ENCODE measurements around the gene KIF13A. TPM values are rescaled to one million over a fixed set of nuclear protein-coding genes. Genes with fewer than 3 reads are reported as not detected.

KIF13A gene
- total RNA-seq, 5 donors from 2014 or later (not counting 1 experiment from before 2014, with no cell fraction given) = 0.55 to 2.0 (median 0.92) TPM

DNA sequence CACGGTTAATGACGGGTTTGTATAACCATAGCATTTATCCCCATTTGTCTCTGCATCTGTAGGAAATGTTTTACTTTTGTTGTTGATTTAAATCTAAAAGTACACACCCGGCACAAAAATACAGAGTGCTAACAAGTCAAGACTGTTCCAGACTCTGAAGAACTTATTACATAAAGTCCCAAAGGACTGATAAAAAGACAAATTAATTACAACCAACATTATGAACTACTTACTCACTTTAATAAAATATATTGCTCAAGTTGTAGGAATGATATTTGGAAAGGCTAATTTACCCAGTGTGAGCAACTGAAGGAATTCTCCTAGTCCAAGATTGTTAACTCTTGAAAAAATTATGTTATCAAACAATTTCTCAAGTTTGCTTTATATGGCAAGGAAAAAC, 115.6 kb downstream of the KIF13A start:
- Histone ChIP-seq H3K4me1 (ENCODE audit: control insufficient read depth in 1 of 2, extremely low read depth in 1 of 2, insufficient read depth in 2 of 2, low read length in 2 of 2) (no peaks in the 10 kb centered on the region), H3K9me3 (no peaks in the 10 kb centered on the region), H3K27me3 (replicated peaks in 1 of 2; ENCODE audit: control insufficient read depth in 2 of 2, extremely low read depth in 1 of 2, insufficient read depth in 2 of 2, low read length in 1 of 2) (no peaks in the 10 kb centered on the region), H3K36me3 (ENCODE audit: control insufficient read depth in 2 of 2, extremely low read depth in 1 of 2, insufficient read depth in 1 of 2, low read length in 1 of 2) (no peaks in the 10 kb centered on the region), H3K27ac (ENCODE audit: low read length) (no peak overlapping the region), H3K4me3 (ENCODE audit: control insufficient read depth in 1 of 2, extremely low read depth in 1 of 2, low read length in 1 of 2) (no peak overlapping the region)
- ATAC-seq (replicated peaks in 1 of 4) = no peak
- DNase-seq = no peak
- no peaks in the 10 kb centered on the region for H3K9me3 Mint-ChIP-seq
- no peak overlapping the region for H3K27ac Mint-ChIP-seq
- POLR2A ChIA-PET = interaction anchor here in 1 of 2 donors (0.7 kb wide), 1 partner anchor 1054 kb away, joined by 4 read pairs; no protein-coding TSS in a partner anchor
- no peaks in the 10 kb centered on the region for H3K36me3 Mint-ChIP-seq
- peaks cover 11 to 16% of the 10 kb centered on the region in 2 donors for H3K27me3 Mint-ChIP-seq
- H3K4me3 Mint-ChIP-seq = no peak overlapping the region
- WGBS (ENCODE audit: insufficient coverage) = no CpG with 5 or more reads among the region's 3 CpGs
- no peaks in the 10 kb centered on the region for H3K4me1 Mint-ChIP-seq
- CTCF ChIA-PET = no interaction called here

DNA sequence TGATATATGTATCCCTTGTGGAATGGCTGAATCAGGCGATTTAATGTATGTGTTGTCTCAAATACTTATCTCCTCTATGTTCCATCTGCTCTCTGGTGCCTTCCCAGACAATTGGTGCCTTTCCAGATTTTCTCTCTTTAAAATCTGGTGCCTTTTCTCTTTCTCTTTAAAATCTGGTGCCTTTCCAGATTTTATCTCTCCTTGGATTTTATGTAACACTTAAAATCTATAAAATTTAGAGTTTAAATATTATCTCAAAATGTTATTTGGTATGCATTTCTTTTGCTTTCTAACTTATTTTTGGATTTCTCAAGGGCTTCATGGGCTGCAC, 116.3 kb downstream of the KIF13A start:
- no CpG with 5 or more reads among the region's 1 CpG for WGBS (ENCODE audit: insufficient coverage)
- Mint-ChIP-seq H3K4me1 (no peaks in the 10 kb centered on the region), H3K4me3 (no peak overlapping the region), H3K27ac (no peak overlapping the region), H3K9me3 (no peaks in the 10 kb centered on the region), H3K27me3 (peaks cover 8 to 16% of the 10 kb centered on the region in 2 donors), H3K36me3 (no peaks in the 10 kb centered on the region)
- no peaks in the 10 kb centered on the region for H3K4me1 ChIP-seq (ENCODE audit: control insufficient read depth in 1 of 2, extremely low read depth in 1 of 2, insufficient read depth in 2 of 2, low read length in 2 of 2)
- H3K27ac ChIP-seq (ENCODE audit: low read length) = no peak overlapping the region
- DNase-seq (no peak), ATAC-seq (replicated peaks in 1 of 4) (no peak)
- CTCF ChIA-PET = no interaction called here
- H3K27me3 ChIP-seq (replicated peaks in 1 of 2; ENCODE audit: control insufficient read depth in 2 of 2, extremely low read depth in 1 of 2, insufficient read depth in 2 of 2, low read length in 1 of 2) = no peaks in the 10 kb centered on the region
- POLR2A ChIA-PET = interaction anchor here in 1 of 2 donors (0.7 kb wide), 1 partner anchor 1054 kb away, joined by 4 read pairs; no protein-coding TSS in a partner anchor
- no peaks in the 10 kb centered on the region for H3K9me3 ChIP-seq
- no peaks in the 10 kb centered on the region for H3K36me3 ChIP-seq (ENCODE audit: control insufficient read depth in 2 of 2, extremely low read depth in 1 of 2, insufficient read depth in 1 of 2, low read length in 1 of 2)
- no peak overlapping the region for H3K4me3 ChIP-seq (ENCODE audit: control insufficient read depth in 1 of 2, extremely low read depth in 1 of 2, low read length in 1 of 2)

DNA sequence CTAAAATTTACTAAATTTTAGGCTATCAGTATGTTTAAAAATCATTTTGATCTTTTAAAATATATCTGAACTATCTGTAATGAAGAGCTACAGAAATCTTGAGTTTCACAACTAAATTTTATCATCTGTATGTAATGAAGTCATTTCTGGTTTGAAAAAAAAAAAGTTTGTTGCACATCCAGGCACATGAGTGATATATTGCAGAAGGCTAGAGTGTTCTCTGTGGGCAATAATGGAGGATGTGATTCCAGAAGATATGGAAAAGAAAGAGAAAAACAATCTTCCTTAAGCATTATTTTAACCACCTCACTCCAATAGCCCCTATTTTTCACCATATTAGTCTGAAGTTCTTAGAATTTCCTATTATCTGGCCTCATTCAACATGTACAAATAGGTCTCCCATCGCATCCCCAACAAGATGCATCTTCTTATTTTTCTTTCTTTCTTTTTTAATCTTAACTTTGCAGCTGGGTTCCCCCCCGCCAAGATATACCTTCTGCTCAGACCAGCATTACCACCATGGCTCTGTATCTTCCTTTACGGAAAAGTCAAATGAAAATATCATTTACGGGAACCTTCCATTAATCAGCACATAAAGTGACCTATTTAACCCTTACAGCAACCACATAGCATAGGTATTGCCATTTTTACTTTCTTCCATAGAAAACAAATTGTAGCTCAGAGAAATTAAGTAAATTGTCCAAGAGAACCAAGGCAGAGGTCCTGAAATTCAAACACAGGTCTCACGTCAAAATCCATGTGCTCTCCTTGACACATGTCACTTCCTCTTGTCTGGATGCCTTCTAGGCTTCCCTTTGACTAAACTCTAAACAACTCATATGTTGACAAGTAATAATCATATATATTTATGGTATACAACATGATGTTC, 116.9 kb downstream of the KIF13A start:
- ChIA-PET POLR2A (interaction anchor here in 1 of 2 donors (0.5 kb wide), 1 partner anchor 62 kb away, joined by 4 read pairs; no protein-coding TSS in a partner anchor), CTCF (no interaction called here)
- no peak overlapping the region for H3K27ac ChIP-seq (ENCODE audit: low read length)
- no peaks in the 10 kb centered on the region for H3K36me3 Mint-ChIP-seq
- H3K36me3 ChIP-seq (ENCODE audit: control insufficient read depth in 2 of 2, extremely low read depth in 1 of 2, insufficient read depth in 1 of 2, low read length in 1 of 2) = no peaks in the 10 kb centered on the region
- no peaks in the 10 kb centered on the region for H3K4me1 Mint-ChIP-seq
- H3K27me3 ChIP-seq (replicated peaks in 1 of 2; ENCODE audit: control insufficient read depth in 2 of 2, extremely low read depth in 1 of 2, insufficient read depth in 2 of 2, low read length in 1 of 2) = no peaks in the 10 kb centered on the region
- H3K9me3 Mint-ChIP-seq = no peaks in the 10 kb centered on the region
- no peak overlapping the region for H3K27ac Mint-ChIP-seq
- H3K27me3 Mint-ChIP-seq = peaks cover 8 to 19% of the 10 kb centered on the region in 2 donors
- ATAC-seq (replicated peaks in 1 of 4) (no peak), DNase-seq (no peak)
- 76% methylated on average over 3 of the region's 5 CpGs for WGBS (ENCODE audit: insufficient coverage)
- no peak overlapping the region for H3K4me3 ChIP-seq (ENCODE audit: control insufficient read depth in 1 of 2, extremely low read depth in 1 of 2, low read length in 1 of 2)
- no peaks in the 10 kb centered on the region for H3K9me3 ChIP-seq
- no peak overlapping the region for H3K4me3 Mint-ChIP-seq
- no peaks in the 10 kb centered on the region for H3K4me1 ChIP-seq (ENCODE audit: control insufficient read depth in 1 of 2, extremely low read depth in 1 of 2, insufficient read depth in 2 of 2, low read length in 2 of 2)

DNA sequence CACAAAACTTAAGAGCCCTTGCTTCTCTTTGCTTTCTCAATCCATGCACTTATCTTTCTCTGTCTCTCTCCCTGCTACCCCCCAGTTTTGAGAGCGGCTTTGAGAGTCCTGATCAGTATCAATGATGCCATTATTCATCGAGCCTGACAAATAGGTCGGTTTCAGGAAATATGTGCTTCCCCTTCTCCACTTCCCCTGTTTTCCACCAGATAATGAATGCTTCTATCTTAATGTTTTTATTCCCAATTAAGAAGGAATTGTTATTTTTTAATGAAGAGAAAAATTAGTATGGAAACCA, 117.7 kb downstream of the KIF13A start:
- POLR2A ChIA-PET = no interaction called here
- 43% methylated on average over 1 of the region's 3 CpGs for WGBS (ENCODE audit: insufficient coverage)
- CTCF ChIA-PET = no interaction called here
- DNase-seq (no peak), ATAC-seq (replicated peaks in 1 of 4) (no peak)
- Mint-ChIP-seq H3K27me3 (peaks cover 8 to 14% of the 10 kb centered on the region in 2 donors), H3K4me3 (no peak overlapping the region), H3K9me3 (no peaks in the 10 kb centered on the region), H3K4me1 (no peaks in the 10 kb centered on the region), H3K27ac (no peak overlapping the region), H3K36me3 (no peaks in the 10 kb centered on the region)
- no peak overlapping the region for H3K4me3 ChIP-seq (ENCODE audit: control insufficient read depth in 1 of 2, extremely low read depth in 1 of 2, low read length in 1 of 2)
- no peak overlapping the region for H3K27ac ChIP-seq (ENCODE audit: low read length)
- H3K4me1 ChIP-seq (ENCODE audit: control insufficient read depth in 1 of 2, extremely low read depth in 1 of 2, insufficient read depth in 2 of 2, low read length in 2 of 2) = no peaks in the 10 kb centered on the region
- no peaks in the 10 kb centered on the region for H3K36me3 ChIP-seq (ENCODE audit: control insufficient read depth in 2 of 2, extremely low read depth in 1 of 2, insufficient read depth in 1 of 2, low read length in 1 of 2)
- no peaks in the 10 kb centered on the region for H3K9me3 ChIP-seq
- H3K27me3 ChIP-seq (replicated peaks in 1 of 2; ENCODE audit: control insufficient read depth in 2 of 2, extremely low read depth in 1 of 2, insufficient read depth in 2 of 2, low read length in 1 of 2) = no peaks in the 10 kb centered on the region

DNA sequence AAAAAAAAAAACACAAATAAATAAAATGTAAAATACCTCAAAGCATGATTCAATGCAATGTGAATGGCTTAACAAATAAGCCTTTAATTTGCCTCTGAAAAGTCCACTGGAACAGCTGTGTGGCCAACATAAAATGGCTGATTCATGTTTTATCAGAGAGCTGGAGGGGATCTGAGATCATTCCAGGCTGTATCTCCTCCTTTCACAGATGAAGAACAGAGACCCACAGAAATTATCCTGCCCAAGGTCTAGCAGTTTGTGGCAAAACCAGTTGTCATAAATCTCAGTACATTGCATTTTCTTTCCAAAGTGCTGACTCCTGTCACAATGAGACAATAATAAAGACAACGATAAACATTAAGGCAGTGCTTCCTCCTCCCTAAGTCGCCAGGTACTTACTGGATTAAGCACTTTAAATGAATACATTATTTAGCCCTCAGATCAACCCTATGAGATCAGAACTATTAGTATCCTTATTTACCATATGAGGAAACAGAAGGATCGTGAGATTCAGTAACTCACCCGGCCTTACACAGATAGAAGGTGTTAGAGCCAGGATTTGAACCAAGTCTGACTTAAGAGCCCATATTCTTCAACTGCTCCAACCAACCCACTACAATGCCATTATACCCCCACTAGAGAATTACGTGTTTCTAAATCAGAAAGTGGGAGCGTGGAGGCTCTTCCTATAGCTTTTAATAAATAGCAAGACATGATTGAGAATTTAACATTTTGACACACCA, 118.3 kb downstream of the KIF13A start:
- no peak for ATAC-seq (replicated peaks in 1 of 4)
- peaks cover 8 to 13% of the 10 kb centered on the region in 2 donors for H3K27me3 Mint-ChIP-seq
- H3K27ac ChIP-seq (ENCODE audit: low read length) = no peak overlapping the region
- H3K27ac Mint-ChIP-seq = no peak overlapping the region
- no peak overlapping the region for H3K4me3 Mint-ChIP-seq
- no peaks in the 10 kb centered on the region for H3K4me1 Mint-ChIP-seq
- no peak for DNase-seq
- WGBS (ENCODE audit: insufficient coverage) = 68% methylated on average over 2 of the region's 6 CpGs
- H3K9me3 Mint-ChIP-seq = no peaks in the 10 kb centered on the region
- ChIA-PET POLR2A (no interaction called here), CTCF (interaction anchor here in 1 of 2 donors (0.6 kb wide), 1 partner anchor 327 kb away, joined by 3 read pairs; no protein-coding TSS in a partner anchor)
- no peaks in the 10 kb centered on the region for H3K4me1 ChIP-seq (ENCODE audit: control insufficient read depth in 1 of 2, extremely low read depth in 1 of 2, insufficient read depth in 2 of 2, low read length in 2 of 2)
- H3K4me3 ChIP-seq (ENCODE audit: control insufficient read depth in 1 of 2, extremely low read depth in 1 of 2, low read length in 1 of 2) = no peak overlapping the region
- no peaks in the 10 kb centered on the region for H3K36me3 ChIP-seq (ENCODE audit: control insufficient read depth in 2 of 2, extremely low read depth in 1 of 2, insufficient read depth in 1 of 2, low read length in 1 of 2)
- no peaks in the 10 kb centered on the region for H3K36me3 Mint-ChIP-seq
- no peaks in the 10 kb centered on the region for H3K9me3 ChIP-seq
- H3K27me3 ChIP-seq (replicated peaks in 1 of 2; ENCODE audit: control insufficient read depth in 2 of 2, extremely low read depth in 1 of 2, insufficient read depth in 2 of 2, low read length in 1 of 2) = no peaks in the 10 kb centered on the region

DNA sequence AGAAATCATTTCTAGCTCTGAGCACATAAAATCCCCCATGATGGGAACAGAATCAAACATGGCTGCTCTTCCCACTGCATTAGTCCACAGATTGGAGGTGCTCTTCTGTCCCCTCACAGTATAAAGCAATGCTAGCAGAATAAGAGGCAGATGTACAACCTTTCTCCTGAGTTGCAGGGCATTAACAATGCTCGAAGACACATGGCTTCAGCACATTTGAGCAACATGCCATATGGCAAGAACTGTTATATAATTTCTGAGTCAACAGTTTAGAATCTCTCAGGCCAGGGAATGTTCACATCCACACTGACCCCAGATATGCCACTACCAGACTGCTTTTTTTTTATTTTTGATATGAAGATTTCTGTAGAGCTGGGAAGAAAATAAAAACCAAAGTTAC, 119.6 kb downstream of the KIF13A start:
- Histone ChIP-seq H3K27ac (ENCODE audit: low read length) (no peak overlapping the region), H3K4me3 (ENCODE audit: control insufficient read depth in 1 of 2, extremely low read depth in 1 of 2, low read length in 1 of 2) (no peak overlapping the region), H3K36me3 (ENCODE audit: control insufficient read depth in 2 of 2, extremely low read depth in 1 of 2, insufficient read depth in 1 of 2, low read length in 1 of 2) (no peaks in the 10 kb centered on the region), H3K4me1 (ENCODE audit: control insufficient read depth in 1 of 2, extremely low read depth in 1 of 2, insufficient read depth in 2 of 2, low read length in 2 of 2) (no peaks in the 10 kb centered on the region), H3K9me3 (no peaks in the 10 kb centered on the region), H3K27me3 (replicated peaks in 1 of 2; ENCODE audit: control insufficient read depth in 2 of 2, extremely low read depth in 1 of 2, insufficient read depth in 2 of 2, low read length in 1 of 2) (peaks cover 0 to under 1% of the 10 kb centered on the region in 2 experiments)
- WGBS (ENCODE audit: insufficient coverage) = 71% methylated on average over 1 of the region's 1 CpG
- no peaks in the 10 kb centered on the region for H3K36me3 Mint-ChIP-seq
- ChIA-PET POLR2A (no interaction called here), CTCF (interaction anchor here in 1 of 2 donors (0.6 kb wide), 1 partner anchor 540 kb away, joined by 8 read pairs; no protein-coding TSS in a partner anchor)
- H3K4me3 Mint-ChIP-seq = no peak overlapping the region
- peaks cover 13 to 14% of the 10 kb centered on the region in 2 donors for H3K27me3 Mint-ChIP-seq
- ATAC-seq (replicated peaks in 1 of 4) (no peak), DNase-seq (no peak)
- no peaks in the 10 kb centered on the region for H3K9me3 Mint-ChIP-seq
- no peaks in the 10 kb centered on the region for H3K4me1 Mint-ChIP-seq
- H3K27ac Mint-ChIP-seq = no peak overlapping the region

All from T-cell (primary cell).